ENCODE measurements around the gene ERCC4. TPM values are rescaled to one million over a fixed set of nuclear protein-coding genes. Genes with fewer than 3 reads are reported as not detected.

ERCC4 gene
- total RNA-seq, 1 donor from 2014 or later: 14.5 TPM

- no peak for TF ChIP-seq CTCF (IDR thresholded peaks at IDR 0.05; ENCODE audit: partially characterized antibody, unreplicated experiment)
- Mint-ChIP-seq H3K9me3 (ENCODE audit: unreplicated experiment) (no peaks in the 10 kb centered on the region), H3K4me3 (ENCODE audit: unreplicated experiment) (no peak overlapping the region), H3K27me3 (ENCODE audit: unreplicated experiment) (peaks cover 8% of the 10 kb centered on the region), H3K4me1 (ENCODE audit: low read depth, unreplicated experiment) (peaks cover 13% of the 10 kb centered on the region), H3K27ac (ENCODE audit: unreplicated experiment) (no peak overlapping the region), H3K36me3 (ENCODE audit: unreplicated experiment) (no peaks in the 10 kb centered on the region)
- no peak for DNase-seq
These were observed 31.0 kb downstream of the ERCC4 start for GRCh38 chr16:13950821-13951547.

DNA sequence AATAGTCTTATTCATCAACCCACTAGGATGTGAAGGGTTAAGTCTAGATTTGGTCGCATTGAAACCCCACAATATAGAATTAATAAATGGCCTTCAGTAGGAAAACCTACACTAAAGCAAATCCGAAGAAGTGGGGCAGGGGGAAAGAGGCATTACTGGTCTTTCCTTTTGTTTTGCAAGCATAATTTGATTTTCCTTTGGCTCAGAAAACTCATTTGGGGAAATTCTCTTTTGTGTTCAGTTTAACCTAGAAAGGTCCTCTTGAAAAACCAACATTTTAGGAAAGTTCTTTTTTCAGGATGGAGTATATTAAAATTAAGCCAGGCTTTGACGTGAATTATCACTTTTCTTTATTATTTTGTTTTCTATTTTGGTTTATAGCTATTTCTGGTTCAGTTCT is 31.7 kb downstream of the ERCC4 start:
- Mint-ChIP-seq H3K27ac (ENCODE audit: unreplicated experiment) (no peak overlapping the region), H3K27me3 (ENCODE audit: unreplicated experiment) (peaks cover 7% of the 10 kb centered on the region), H3K4me3 (ENCODE audit: unreplicated experiment) (no peak overlapping the region), H3K36me3 (ENCODE audit: unreplicated experiment) (no peaks in the 10 kb centered on the region), H3K9me3 (ENCODE audit: unreplicated experiment) (no peaks in the 10 kb centered on the region), H3K4me1 (ENCODE audit: low read depth, unreplicated experiment) (peaks cover 19% of the 10 kb centered on the region)
- DNase-seq: no peak
- TF ChIP-seq CTCF (IDR thresholded peaks at IDR 0.05; ENCODE audit: partially characterized antibody, unreplicated experiment): no peak

GRCh38 chr16:13953501-13953900 is 33.5 kb downstream of the ERCC4 start:
- Mint-ChIP-seq H3K4me1 (ENCODE audit: low read depth, unreplicated experiment) (peaks cover 24% of the 10 kb centered on the region), H3K27ac (ENCODE audit: unreplicated experiment) (no peak overlapping the region), H3K9me3 (ENCODE audit: unreplicated experiment) (no peaks in the 10 kb centered on the region), H3K36me3 (ENCODE audit: unreplicated experiment) (no peaks in the 10 kb centered on the region), H3K4me3 (ENCODE audit: unreplicated experiment) (no peak overlapping the region), H3K27me3 (ENCODE audit: unreplicated experiment) (peaks cover 4% of the 10 kb centered on the region)
- no peak for TF ChIP-seq CTCF (IDR thresholded peaks at IDR 0.05; ENCODE audit: partially characterized antibody, unreplicated experiment)
- no peak for DNase-seq

DNA sequence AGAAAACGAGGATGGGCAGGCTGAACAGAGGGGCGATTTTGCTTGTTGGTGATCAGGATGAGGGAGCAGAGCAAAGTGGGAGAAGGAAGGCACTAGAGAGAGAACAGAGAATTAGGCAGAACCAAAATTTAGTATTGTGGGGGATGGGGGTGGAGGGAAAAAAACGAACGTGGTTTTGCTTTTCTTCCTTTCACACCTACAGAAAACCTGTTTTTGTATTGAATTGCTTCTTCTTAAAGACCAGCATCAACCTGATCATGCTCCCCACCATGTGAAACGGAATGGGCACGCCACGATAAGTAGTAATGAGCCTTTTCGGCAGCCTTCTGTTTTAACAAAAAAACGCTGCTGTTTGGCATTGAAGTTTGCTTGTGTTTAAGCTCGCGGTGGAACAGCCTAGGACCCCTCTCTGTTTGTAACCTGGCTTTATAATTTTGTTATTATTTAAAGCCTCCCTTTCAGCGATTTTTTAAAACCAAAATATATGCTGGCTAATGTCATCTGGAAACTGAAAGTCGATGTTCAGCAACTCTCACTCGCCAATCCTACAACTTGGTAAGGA is 36.8 kb downstream of the ERCC4 start:
- no peak overlapping the region for H3K27ac Mint-ChIP-seq (ENCODE audit: unreplicated experiment)

More for the DNA sequence above, 36.8 kb downstream of the ERCC4 start:
- H3K4me1 Mint-ChIP-seq (ENCODE audit: low read depth, unreplicated experiment): peaks cover 24% of the 10 kb centered on the region
- H3K36me3 Mint-ChIP-seq (ENCODE audit: unreplicated experiment): no peaks in the 10 kb centered on the region
- peaks cover 4% of the 10 kb centered on the region for H3K27me3 Mint-ChIP-seq (ENCODE audit: unreplicated experiment)
- no peak for DNase-seq
- H3K4me3 Mint-ChIP-seq (ENCODE audit: unreplicated experiment): peak overlapping the region; percentile 19
- no peak for TF ChIP-seq CTCF (IDR thresholded peaks at IDR 0.05; ENCODE audit: partially characterized antibody, unreplicated experiment)
- no peaks in the 10 kb centered on the region for H3K9me3 Mint-ChIP-seq (ENCODE audit: unreplicated experiment)

Measured in glutamatergic neuron (in vitro differentiated cells).